Endodermal cell (in vitro differentiated cells): ENCODE results near the gene TRAF7. TPM values are rescaled to one million over a fixed set of nuclear protein-coding genes. Genes with fewer than 3 reads are reported as not detected.

Source experiments
- DNase-seq: peaks from one replicate; pipeline ENCODE4 v3.0.0-alpha.2; 2017
- H3K27ac ChIP-seq: 2 replicates; pipeline ENCODE4 v1.5.1; 2013; ENCODE audit warnings: mild to moderate bottlenecking, low read depth, low read length, moderate library complexity
- H3K27me3 ChIP-seq: 2 replicates; pipeline ENCODE4 v1.6.1; 2013; ENCODE audit warnings: mild to moderate bottlenecking, low read length, moderate library complexity; ENCODE audit not compliant: insufficient read depth, control insufficient read depth, poor library complexity, severe bottlenecking
- H3K36me3 ChIP-seq: 2 replicates; pipeline ENCODE4 v1.7.0; 2013; ENCODE audit warnings: mild to moderate bottlenecking, low read length, moderate library complexity; ENCODE audit not compliant: control insufficient read depth, insufficient read depth
- H3K4me1 ChIP-seq: one replicate; pipeline ENCODE4 v1.7.0; 2013; ENCODE audit warnings: low read length; ENCODE audit not compliant: control insufficient read depth, insufficient read depth
- H3K4me3 ChIP-seq: 2 replicates; pipeline ENCODE4 v1.5.1; 2013; ENCODE audit warnings: mild to moderate bottlenecking, low read length, moderate library complexity
- H3K9ac ChIP-seq: 2 replicates; pipeline ENCODE4 v1.6.1; 2013; ENCODE audit warnings: mild to moderate bottlenecking, low read length, moderate library complexity; ENCODE audit not compliant: poor library complexity, severe bottlenecking; ENCODE audit errors: extremely low read depth
- H3K9me3 ChIP-seq: 2 replicates; pipeline ENCODE4 v1.6.1; 2013; ENCODE audit warnings: mild to moderate bottlenecking, low read length, moderate library complexity; ENCODE audit not compliant: control insufficient read depth
- H3K27ac Mint-ChIP-seq: 2 replicates; pipeline ENCODE4 v1.8.0; 2020; ENCODE audit warnings: mixed read lengths
- H3K27me3 Mint-ChIP-seq: 2 replicates; pipeline ENCODE4 v1.8.0; 2021; ENCODE audit warnings: mild to moderate bottlenecking, mixed read lengths; ENCODE audit not compliant: insufficient read depth
- H3K36me3 Mint-ChIP-seq: 2 replicates; pipeline ENCODE4 v1.8.0; 2020; ENCODE audit warnings: low read depth, mixed read lengths
- H3K4me1 Mint-ChIP-seq: 2 replicates; pipeline ENCODE4 v1.8.0; 2020; ENCODE audit warnings: mixed read lengths
- H3K4me3 Mint-ChIP-seq: 2 replicates; pipeline ENCODE4 v1.8.0; 2020; ENCODE audit warnings: mild to moderate bottlenecking, moderate library complexity, mixed read lengths
- H3K9me3 Mint-ChIP-seq: 2 replicates; pipeline ENCODE4 v1.8.0; 2020; ENCODE audit warnings: mild to moderate bottlenecking, mixed read lengths
- CTCF ChIP-seq: fragments of 200-600 bp; sonication (generic); conservative IDR thresholded peaks from 2 replicates; pipeline ENCODE4 v1.5.0; 2021; ENCODE audit warnings: antibody characterized with exemption, mild to moderate bottlenecking
- WGBS, 2 experiments: methylation state at CpG; one replicate each; pipeline versions ENCODE4 v1.1.5 to v1.1.7; 2013; ENCODE audit warnings: missing lambda C conversion rate in 2 of 2, mixed read lengths in 1 of 2; ENCODE audit not compliant: insufficient coverage in 1 of 2, insufficient read length in 1 of 2; 5-methylcytosine and 5-hydroxymethylcytosine counted together
- total RNA-seq, 2 donors: library from RNA; stranded (reverse); fragmentation: NEBNext Ultra II Directional in 1 of 2; extraction: Animal tissue kit (Norgen Biotek cat#: 25700) in 1 of 2; gene quantifications; 2 replicates in 1 of 2; 3 replicates in 1 of 2; pipeline ENCODE4 v1.2.1, GENCODE V29; 2021

TRAF7 gene
- total RNA-seq, 2 donors from 2014 or later = 108 to 110 TPM

GRCh38 chr16:2206420-2206779 is 50.8 kb downstream of the TRAF7 start:
- H3K4me1 ChIP-seq = no peaks in the 10 kb centered on the region
- H3K9ac ChIP-seq = peak overlapping the region; percentile 15
- peak overlapping the region; percentile 64 for H3K27ac Mint-ChIP-seq
- H3K9me3 ChIP-seq = no peaks in the 10 kb centered on the region
- no peaks in the 10 kb centered on the region for H3K27me3 ChIP-seq
- peak overlapping the region; percentile 68 for H3K4me3 Mint-ChIP-seq
- TF ChIP-seq CTCF = no peak
- peaks cover 15% of the 10 kb centered on the region for H3K36me3 ChIP-seq
- H3K4me1 Mint-ChIP-seq = peaks cover 2% of the 10 kb centered on the region
- no peak for DNase-seq
- H3K27ac ChIP-seq = no peak overlapping the region
- peaks cover 21% of the 10 kb centered on the region for H3K36me3 Mint-ChIP-seq
- H3K27me3 Mint-ChIP-seq = peaks cover 19% of the 10 kb centered on the region
- peaks cover 5% of the 10 kb centered on the region for H3K9me3 Mint-ChIP-seq
- 83 to 94% methylated on average over 6 to 18 of the region's 18 CpGs for WGBS, 2 experiments
- H3K4me3 ChIP-seq = peak overlapping the region; percentile 90

GRCh38 chr16:2206780-2207433 is 51.3 kb downstream of the TRAF7 start:
- Mint-ChIP-seq H3K27ac (no peak overlapping the region), H3K4me1 (peaks cover 2% of the 10 kb centered on the region), H3K4me3 (peak overlapping the region; percentile 68), H3K9me3 (peaks cover 5% of the 10 kb centered on the region), H3K27me3 (peaks cover 14% of the 10 kb centered on the region), H3K36me3 (peaks cover 21% of the 10 kb centered on the region)
- no peak overlapping the region for H3K4me3 ChIP-seq
- no peak overlapping the region for H3K27ac ChIP-seq
- H3K9me3 ChIP-seq = no peaks in the 10 kb centered on the region
- WGBS, 2 experiments = 94 to 97% methylated on average over 17 to 23 of the region's 23 CpGs
- H3K9ac ChIP-seq = no peak overlapping the region
- no peaks in the 10 kb centered on the region for H3K27me3 ChIP-seq
- H3K36me3 ChIP-seq = peaks cover 17% of the 10 kb centered on the region
- TF ChIP-seq CTCF = no peak
- DNase-seq = no peak
- no peaks in the 10 kb centered on the region for H3K4me1 ChIP-seq

GRCh38 chr16:2207872-2208271 is 52.3 kb downstream of the TRAF7 start:
- Mint-ChIP-seq H3K27ac (peak overlapping the region; percentile 28), H3K9me3 (peaks cover 5% of the 10 kb centered on the region), H3K4me3 (peak overlapping the region; percentile 26), H3K27me3 (peaks cover 6% of the 10 kb centered on the region), H3K36me3 (peaks cover 29% of the 10 kb centered on the region), H3K4me1 (peaks cover 6% of the 10 kb centered on the region)
- H3K27ac ChIP-seq = no peak overlapping the region
- no peaks in the 10 kb centered on the region for H3K9me3 ChIP-seq
- no peak for TF ChIP-seq CTCF
- no peak overlapping the region for H3K9ac ChIP-seq
- no peaks in the 10 kb centered on the region for H3K4me1 ChIP-seq
- DNase-seq = no peak
- peaks cover 25% of the 10 kb centered on the region for H3K36me3 ChIP-seq
- WGBS, 2 experiments = 91 to 97% methylated on average over 5 to 9 of the region's 9 CpGs
- no peaks in the 10 kb centered on the region for H3K27me3 ChIP-seq
- H3K4me3 ChIP-seq = no peak overlapping the region
